Measurements from ENCODE around the gene IVD. TPM values are rescaled to one million over a fixed set of nuclear protein-coding genes. Genes with fewer than 3 reads are reported as not detected.

The IVD gene
- total RNA-seq, 3 donors from 2014 or later = 65.8 to 88.3 (median 74.8) TPM

DNA sequence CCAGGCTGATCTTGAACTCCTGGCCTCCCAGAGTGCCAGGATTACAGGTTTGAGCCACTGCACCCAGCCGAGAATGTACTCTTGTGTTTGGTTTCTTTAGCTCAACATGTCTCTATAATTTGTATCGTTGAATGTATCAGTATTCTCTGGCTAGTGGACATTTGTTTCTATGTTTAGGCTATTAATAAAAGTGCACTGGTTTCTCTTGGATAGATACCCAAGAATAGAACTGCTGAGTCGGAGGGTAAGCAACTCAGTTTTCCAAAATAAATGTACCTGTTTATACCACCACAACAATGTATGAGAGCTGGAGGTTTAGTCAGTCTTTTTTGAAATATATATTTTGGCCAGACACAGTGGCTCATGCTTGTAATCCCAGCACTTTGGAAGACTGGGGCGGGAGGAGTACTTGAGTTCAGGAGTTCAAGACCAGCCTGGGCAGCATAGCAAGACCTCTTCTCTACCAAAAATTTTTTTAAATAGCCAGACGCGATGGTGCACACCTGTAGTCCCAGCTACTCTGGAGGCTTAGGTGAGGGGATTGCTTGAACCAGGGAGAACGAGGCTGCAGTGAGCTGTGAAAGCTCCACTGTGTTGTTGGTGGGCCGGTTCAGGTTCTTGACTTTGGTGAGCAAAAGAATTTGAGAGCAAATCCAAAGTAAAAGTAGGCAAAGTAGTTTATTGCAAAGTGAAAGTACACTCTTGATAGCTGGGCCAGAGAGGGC, 7.7 kb upstream of the IVD start:
- TF ChIP-seq, protein P1, sequence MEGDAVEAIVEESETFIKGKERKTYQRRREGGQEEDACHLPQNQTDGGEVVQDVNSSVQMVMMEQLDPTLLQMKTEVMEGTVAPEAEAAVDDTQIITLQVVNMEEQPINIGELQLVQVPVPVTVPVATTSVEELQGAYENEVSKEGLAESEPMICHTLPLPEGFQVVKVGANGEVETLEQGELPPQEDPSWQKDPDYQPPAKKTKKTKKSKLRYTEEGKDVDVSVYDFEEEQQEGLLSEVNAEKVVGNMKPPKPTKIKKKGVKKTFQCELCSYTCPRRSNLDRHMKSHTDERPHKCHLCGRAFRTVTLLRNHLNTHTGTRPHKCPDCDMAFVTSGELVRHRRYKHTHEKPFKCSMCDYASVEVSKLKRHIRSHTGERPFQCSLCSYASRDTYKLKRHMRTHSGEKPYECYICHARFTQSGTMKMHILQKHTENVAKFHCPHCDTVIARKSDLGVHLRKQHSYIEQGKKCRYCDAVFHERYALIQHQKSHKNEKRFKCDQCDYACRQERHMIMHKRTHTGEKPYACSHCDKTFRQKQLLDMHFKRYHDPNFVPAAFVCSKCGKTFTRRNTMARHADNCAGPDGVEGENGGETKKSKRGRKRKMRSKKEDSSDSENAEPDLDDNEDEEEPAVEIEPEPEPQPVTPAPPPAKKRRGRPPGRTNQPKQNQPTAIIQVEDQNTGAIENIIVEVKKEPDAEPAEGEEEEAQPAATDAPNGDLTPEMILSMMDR (IDR thresholded peaks at IDR 0.05) = no peak
- H3K4me3 ChIP-seq = no peak overlapping the region

GRCh38 chr15:40398413-40398873, 7.2 kb upstream of the IVD start:
- TF ChIP-seq, protein P1 (IDR thresholded peaks at IDR 0.05) = no peak

More for the DNA sequence above, 7.7 kb upstream of the IVD start:
- no peaks in the 10 kb centered on the region for H3K9me3 ChIP-seq
- ATAC-seq = no peak
- no peak for DNase-seq
- no peaks in the 10 kb centered on the region for H3K4me1 ChIP-seq (ENCODE audit: low read depth)
- no peaks in the 10 kb centered on the region for H3K36me3 ChIP-seq (ENCODE audit: low read depth)
- intact Hi-C loops (cut with DNase I, micrococcal nuclease) = no loop called here

DNA sequence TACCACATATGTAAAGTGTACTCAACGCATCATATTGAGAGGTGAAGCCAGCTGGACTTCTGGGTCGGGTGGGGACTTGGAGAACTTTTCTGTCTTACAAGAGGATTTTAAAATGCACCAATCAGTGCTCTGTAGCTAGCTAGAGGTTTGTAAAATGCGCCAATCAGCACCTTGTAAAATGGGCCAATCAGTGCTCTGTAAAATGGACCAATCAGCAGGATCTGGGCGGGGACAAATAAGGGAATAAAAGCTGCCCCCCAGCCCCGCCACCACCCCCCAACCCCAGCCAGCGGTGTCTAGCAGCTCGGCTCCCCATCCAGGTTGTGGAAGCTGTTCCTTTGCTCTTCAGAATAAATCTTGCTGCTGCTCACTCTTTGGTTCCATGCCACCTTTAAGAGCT, 6.2 kb upstream of the IVD start:
- H3K9me3 ChIP-seq = no peaks in the 10 kb centered on the region
- intact Hi-C loops (cut with DNase I, micrococcal nuclease) = no loop called here
- DNase-seq (no peak), ATAC-seq (no peak)
- H3K4me3 ChIP-seq = no peak overlapping the region
- no peaks in the 10 kb centered on the region for H3K4me1 ChIP-seq (ENCODE audit: low read depth)
- H3K36me3 ChIP-seq (ENCODE audit: low read depth) = no peaks in the 10 kb centered on the region
- TF ChIP-seq, protein P1 (IDR thresholded peaks at IDR 0.05) = no peak

More at GRCh38 chr15:40398413-40398873, 7.2 kb upstream of the IVD start:
- DNase-seq (peak in 1 of 3 donors; percentile 32), ATAC-seq (peak; percentile 72)
- no peaks in the 10 kb centered on the region for H3K4me1 ChIP-seq (ENCODE audit: low read depth)
- intact Hi-C loops (cut with DNase I, micrococcal nuclease) = no loop called here
- no peaks in the 10 kb centered on the region for H3K36me3 ChIP-seq (ENCODE audit: low read depth)
- H3K4me3 ChIP-seq = no peak overlapping the region
- H3K9me3 ChIP-seq = no peaks in the 10 kb centered on the region

DNA sequence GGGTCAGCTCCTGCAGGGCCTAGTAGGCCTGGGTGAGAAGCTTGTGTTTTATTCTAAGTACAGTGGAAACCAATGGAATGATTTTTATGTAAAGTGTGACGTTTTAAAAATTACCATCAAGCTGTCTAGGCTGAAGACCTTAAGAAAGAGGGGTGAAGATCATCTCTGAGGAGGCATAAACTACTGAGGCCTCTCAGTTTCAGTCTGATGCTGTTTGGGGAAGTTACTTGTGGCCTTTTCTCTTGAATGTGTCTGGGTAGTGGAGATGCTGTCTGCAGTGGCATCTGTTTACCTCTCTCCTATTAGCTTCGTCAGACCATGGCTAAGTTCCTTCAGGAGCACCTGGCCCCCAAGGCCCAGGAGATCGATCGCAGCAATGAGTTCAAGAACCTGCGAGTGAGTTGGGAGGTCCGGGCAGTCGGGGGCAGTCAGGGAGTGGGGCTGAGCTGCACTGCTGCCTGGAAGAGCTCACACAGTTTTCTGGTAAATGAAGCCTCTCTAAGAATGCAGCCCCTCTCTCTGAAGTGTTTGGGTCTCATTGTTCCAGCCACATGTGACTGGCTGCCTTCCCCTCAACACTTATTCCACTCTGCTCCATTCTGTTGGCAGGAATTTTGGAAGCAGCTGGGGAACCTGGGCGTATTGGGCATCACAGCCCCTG, 1.9 kb downstream of the IVD start:
- TF ChIP-seq, protein P1 (IDR thresholded peaks at IDR 0.05) = no peak
- Histone ChIP-seq H3K4me3 (no peak overlapping the region), H3K4me1 (ENCODE audit: low read depth) (peaks cover 23% of the 10 kb centered on the region), H3K36me3 (ENCODE audit: low read depth) (no peaks in the 10 kb centered on the region), H3K9me3 (no peaks in the 10 kb centered on the region)
- intact Hi-C loops (cut with DNase I, micrococcal nuclease) = no loop called here
- DNase-seq = no peak
- ATAC-seq = no peak

DNA sequence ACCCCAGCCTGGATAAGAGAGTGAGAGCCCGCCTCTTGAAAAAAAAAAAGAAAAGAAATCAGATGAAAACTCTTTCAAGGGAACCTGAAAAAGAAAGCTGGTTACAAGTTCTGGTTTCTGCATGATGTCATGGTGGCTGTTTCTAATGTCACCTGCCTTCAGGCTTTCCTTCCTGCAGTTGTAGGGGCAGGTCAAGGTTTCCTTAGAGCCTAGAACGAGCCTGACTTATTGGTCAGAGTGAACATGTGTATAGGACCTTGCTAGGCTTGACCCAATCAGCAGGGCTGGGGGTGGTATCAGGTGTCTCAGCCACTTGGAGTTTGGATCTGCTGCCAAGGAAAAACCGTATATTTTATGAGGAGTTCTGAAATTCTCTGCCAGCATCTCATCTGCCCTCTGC, 3.8 kb downstream of the IVD start:
- no peaks in the 10 kb centered on the region for H3K9me3 ChIP-seq
- H3K4me1 ChIP-seq (ENCODE audit: low read depth) = peaks cover 27% of the 10 kb centered on the region
- H3K36me3 ChIP-seq (ENCODE audit: low read depth) = peaks cover 3% of the 10 kb centered on the region
- intact Hi-C loops (cut with DNase I, micrococcal nuclease) = no loop called here
- DNase-seq (no peak), ATAC-seq (no peak)
- TF ChIP-seq, protein P1 (IDR thresholded peaks at IDR 0.05) = no peak
- H3K4me3 ChIP-seq = no peak overlapping the region
